Uterus (tissue), 2 donors: ENCODE results near the gene POU2F1.
"Not testable (repeated sequence)": the region's sequence is repeated elsewhere in the genome, so short reads cannot be mapped to it uniquely, and the experiment has no call there.

ENCODE experiments used
- CTCF ChIP-seq, 4 experiments: fragments of 200-600 bp in 2 of 4; fragments of 450-650 bp in 2 of 4; sonication (generic) in 2 of 4; IDR thresholded peaks; one replicate each; pipeline ENCODE4 v1.5.1; 2016 to 2019; ENCODE audit warnings: antibody characterized with exemption in 4 of 4, mild to moderate bottlenecking in 2 of 4, moderate library complexity in 1 of 4
- POLR2A ChIP-seq, 2 donors: fragments of 450-650 bp; IDR thresholded peaks; one replicate each; pipeline ENCODE4 v1.6.1; 2016; ENCODE audit warnings: antibody characterized with exemption in 2 of 2, mild to moderate bottlenecking in 1 of 2, moderate library complexity in 1 of 2

- TF ChIP-seq CTCF, POLR2A (IDR thresholded peaks at IDR 0.05): not testable (repeated sequence)
Measured at GRCh38 chr1:167205306-167206050, 15.2 kb upstream of the POU2F1 start.
